Stomach (tissue), 9 donors: ENCODE results near the gene POLR2J2. TPM values are rescaled to one million over a fixed set of nuclear protein-coding genes. Genes with fewer than 3 reads are reported as not detected.
"Not testable (repeated sequence)": the region's sequence is repeated elsewhere in the genome, so short reads cannot be mapped to it uniquely, and the experiment has no call there.

Source experiments
- DNase-seq, 2 donors: peaks; one replicate each; pipeline versions ENCODE4 v3.0.0 to v3.0.0-alpha.2; 2013 to 2019
- H3K27ac ChIP-seq, 5 donors: fragments of 200-600 bp in 4 of 5; sonication (generic) in 4 of 5; one replicate each; pipeline ENCODE4 v1.5.1; 2013 to 2019; ENCODE audit warnings: mild to moderate bottlenecking in 1 of 5, moderate library complexity in 1 of 5
- H3K27me3 ChIP-seq, 3 donors: fragments of 200-600 bp; sonication (generic); one replicate each; pipeline ENCODE4 v1.5.1; 2017 to 2019; ENCODE audit warnings: mixed run types in 1 of 3
- H3K36me3 ChIP-seq, 4 donors: fragments of 200-600 bp; sonication (generic); 1 replicate in 3 of 4; 2 replicates in 1 of 4; pipeline ENCODE4 v1.5.1; 2016 to 2019
- H3K4me1 ChIP-seq, 4 donors: fragments of 200-600 bp; sonication (generic); one replicate each; pipeline ENCODE4 v1.5.1; 2016 to 2019
- H3K4me3 ChIP-seq, 4 donors: fragments of 200-600 bp; sonication (generic) in 3 of 4; one replicate each; pipeline ENCODE4 v1.5.1; 2016 to 2019; ENCODE audit warnings: mild to moderate bottlenecking in 1 of 4
- H3K9me3 ChIP-seq, 4 donors: fragments of 200-600 bp; sonication (generic); one replicate each; pipeline ENCODE4 v1.5.1; 2016 to 2019
- WGBS, 5 donors: extraction: QIAGEN DNeasy Blood & Tissue Kit in 3 of 5; methylation state at CpG; one replicate each; pipeline versions ENCODE4 v1.1.5 to v1.1.7; 2013 to 2018; 5-methylcytosine and 5-hydroxymethylcytosine counted together
- intact Hi-C: fragments of 100-400 bp; cut with DNase I; formaldehyde crosslinking; loops from one replicate; pipeline ENCODE4 v1.15.1; 2023; ENCODE audit warnings: low total_unique reads
- polyA plus RNA-seq, 3 donors: library from polyadenylated mRNA; stranded (reverse); fragments of 200-250 nt; gene quantifications; one replicate each; pipeline ENCODE4 v1.2.3, GENCODE V29; 2013
- total RNA-seq, 5 donors: library from RNA; depleted of rRNA; stranded (reverse); fragments of >200 nt; gene quantifications; one replicate each; pipeline versions ENCODE4 v1.1.0 to v1.2.3, GENCODE V29; 2014 to 2016
- donor health status: healthy with polysubstance abuse.
- donor health status: Bipolar disorder and iron deficiency.
- donor health status: healthy.

The POLR2J2 gene
- total and polyA plus RNA-seq, 8 donors = 0.46 to 17.4 (median 1.8) TPM; not detected in 1

DNA sequence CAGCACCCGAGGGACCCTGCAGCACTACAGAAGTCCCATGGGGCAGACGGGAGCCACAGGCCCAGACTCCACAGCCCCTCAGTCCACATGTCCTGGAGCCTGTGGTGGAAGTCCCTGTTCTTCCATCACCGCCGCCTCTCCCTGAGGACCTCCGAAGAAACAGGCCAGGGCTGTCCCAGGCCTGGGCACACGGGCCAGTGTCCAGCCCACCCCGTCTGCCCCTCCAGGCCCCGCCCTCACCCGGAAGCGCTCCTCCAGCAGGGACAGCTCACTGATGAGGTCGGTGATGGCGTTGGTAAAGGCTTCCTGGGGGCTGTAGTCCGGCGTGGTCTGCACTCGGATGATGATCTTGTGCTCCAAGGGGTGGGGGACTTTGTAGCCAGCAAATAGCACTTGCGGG, 4.6 kb downstream of the POLR2J2 start:
- H3K36me3 ChIP-seq, H3K27ac ChIP-seq, DNase-seq, H3K4me3 ChIP-seq, H3K27me3 ChIP-seq, H3K4me1 ChIP-seq, H3K9me3 ChIP-seq, intact Hi-C loops: not testable (repeated sequence)
- WGBS, 5 donors = no CpG with 5 or more reads among the region's 16 CpGs

DNA sequence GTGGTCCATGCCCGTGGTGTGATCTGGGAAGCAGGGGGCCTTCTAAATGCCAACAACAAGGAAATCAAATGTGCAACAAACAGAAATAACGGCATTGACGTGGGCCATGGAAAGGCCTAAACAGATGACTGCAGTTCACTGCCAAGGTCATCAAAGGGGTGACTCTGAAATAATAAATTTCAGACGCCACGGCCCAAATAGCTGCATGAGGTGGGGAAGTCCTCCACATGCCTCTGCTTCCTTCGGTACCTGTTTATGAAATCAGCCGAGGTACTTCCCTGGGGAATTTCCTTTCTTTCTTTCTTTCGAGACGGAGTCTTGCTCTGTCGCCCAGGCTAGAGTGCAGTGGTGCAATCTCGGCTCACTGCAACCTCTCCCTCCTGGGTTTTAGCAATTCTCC, 6.7 kb downstream of the POLR2J2 start:
- H3K4me3 ChIP-seq, H3K9me3 ChIP-seq, H3K27ac ChIP-seq, H3K4me1 ChIP-seq, H3K36me3 ChIP-seq, DNase-seq, intact Hi-C loops, H3K27me3 ChIP-seq: not testable (repeated sequence)
- 80 to 93% (median 88%) methylated on average over 4 to 8 of the region's 11 CpGs; no CpG with 5 or more reads in 1 of the 5 donors for WGBS, 5 donors

DNA sequence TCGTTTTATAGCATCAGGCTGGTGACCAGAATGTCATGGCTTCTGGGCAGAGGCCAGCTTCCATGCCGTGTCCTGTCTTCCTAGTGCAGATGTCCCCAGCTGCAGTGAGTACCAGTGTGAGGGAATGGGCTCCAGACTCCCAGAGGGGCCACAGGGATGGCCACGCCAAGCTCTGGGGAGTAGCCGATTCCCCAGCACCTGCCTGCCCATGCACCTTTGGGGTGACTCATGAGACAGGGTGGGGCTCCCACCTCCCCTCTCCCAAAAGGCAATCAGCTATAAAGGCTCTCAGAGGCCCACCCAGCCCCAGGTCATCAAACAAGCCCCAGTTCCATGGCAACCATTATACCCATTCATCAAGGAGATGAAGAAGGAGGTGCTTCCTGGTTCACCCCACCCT, 21.5 kb downstream of the POLR2J2 start, which contains the start of gene SPDYE2B:
Gene SPDYE2B (plus strand): TSS at position 396 of the 400 bp plus-strand sequence. CDS start 2,030 bp downstream, outside the sequence.
- intact Hi-C loops, H3K9me3 ChIP-seq, H3K4me1 ChIP-seq, H3K4me3 ChIP-seq, H3K27ac ChIP-seq, H3K36me3 ChIP-seq, DNase-seq, H3K27me3 ChIP-seq: not testable (repeated sequence)
- WGBS, 5 donors = no CpG with 5 or more reads among the region's 4 CpGs

- H3K9me3 ChIP-seq, DNase-seq, H3K27ac ChIP-seq, H3K4me3 ChIP-seq, intact Hi-C loops, H3K27me3 ChIP-seq, H3K36me3 ChIP-seq, H3K4me1 ChIP-seq: not testable (repeated sequence)
- WGBS, 5 donors = 96 to 98% (median 97%) methylated on average over 5 to 6 of the region's 7 CpGs
Measured at GRCh38 chr7:102647813-102648212, 23.6 kb downstream of the POLR2J2 start.

DNA sequence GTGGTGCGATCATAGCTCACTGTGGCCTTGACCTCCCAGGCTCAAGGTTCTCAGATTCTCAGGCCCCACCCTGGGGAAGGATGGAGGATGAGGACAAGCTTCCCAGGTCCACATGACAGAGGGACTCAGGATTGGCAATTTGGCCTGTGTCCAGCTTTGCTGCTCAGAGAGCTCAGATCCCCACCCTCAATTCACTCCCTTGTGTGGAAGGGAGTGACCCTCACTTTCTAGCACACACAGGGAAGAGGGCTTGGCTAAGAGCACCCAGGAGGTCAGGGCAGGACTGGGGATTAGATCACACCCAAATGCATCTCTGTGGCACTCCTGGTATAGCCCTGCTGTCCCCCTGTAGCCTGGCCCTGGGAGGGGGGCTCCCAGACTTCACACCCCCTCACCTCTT, 28.1 kb downstream of the POLR2J2 start:
- H3K9me3 ChIP-seq, H3K4me1 ChIP-seq, intact Hi-C loops, DNase-seq, H3K27me3 ChIP-seq, H3K36me3 ChIP-seq, H3K27ac ChIP-seq, H3K4me3 ChIP-seq: not testable (repeated sequence)
- WGBS, 5 donors = no CpG with 5 or more reads among the region's 1 CpG

GRCh38 chr7:102642691-102643090, 28.8 kb downstream of the POLR2J2 start, which contains the start of gene UPK3BL1:
TSS of gene UPK3BL1 (minus strand) at chr7:102642791. CDS start at chr7:102642741, 50 bp downstream.
- H3K4me3 ChIP-seq, H3K4me1 ChIP-seq, H3K27me3 ChIP-seq, H3K9me3 ChIP-seq, intact Hi-C loops, DNase-seq, H3K27ac ChIP-seq, H3K36me3 ChIP-seq: not testable (repeated sequence)
- no CpG with 5 or more reads among the region's 9 CpGs for WGBS, 5 donors

DNA sequence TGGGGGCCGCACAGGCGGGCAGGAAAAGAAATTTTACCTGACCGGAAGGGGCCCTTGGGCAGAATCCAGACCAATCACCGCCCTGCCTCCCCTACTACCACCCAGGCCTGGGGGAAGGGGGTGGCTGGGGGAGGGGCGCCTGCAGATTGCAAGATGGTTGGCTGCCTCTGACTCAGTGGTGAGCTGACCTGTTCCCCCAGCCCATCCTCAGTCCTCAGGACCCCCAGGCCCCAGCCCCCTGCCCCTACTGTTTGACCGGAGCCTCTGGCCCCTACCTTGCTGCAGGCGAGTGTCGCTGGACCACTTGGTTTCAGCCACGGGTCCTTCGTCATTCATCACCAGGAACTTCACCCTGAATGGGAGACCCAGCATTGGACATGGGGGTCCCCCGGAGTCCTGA, 32.6 kb downstream of the POLR2J2 start:
- peak in 1 of 2 donors; percentile 3 for DNase-seq
- H3K4me1 ChIP-seq, H3K27ac ChIP-seq, H3K27me3 ChIP-seq, intact Hi-C loops, H3K4me3 ChIP-seq, H3K36me3 ChIP-seq, H3K9me3 ChIP-seq: not testable (repeated sequence)
- WGBS, 5 donors = 80 to 97% (median 93%) methylated on average over 1 to 8 of the region's 11 CpGs

DNA sequence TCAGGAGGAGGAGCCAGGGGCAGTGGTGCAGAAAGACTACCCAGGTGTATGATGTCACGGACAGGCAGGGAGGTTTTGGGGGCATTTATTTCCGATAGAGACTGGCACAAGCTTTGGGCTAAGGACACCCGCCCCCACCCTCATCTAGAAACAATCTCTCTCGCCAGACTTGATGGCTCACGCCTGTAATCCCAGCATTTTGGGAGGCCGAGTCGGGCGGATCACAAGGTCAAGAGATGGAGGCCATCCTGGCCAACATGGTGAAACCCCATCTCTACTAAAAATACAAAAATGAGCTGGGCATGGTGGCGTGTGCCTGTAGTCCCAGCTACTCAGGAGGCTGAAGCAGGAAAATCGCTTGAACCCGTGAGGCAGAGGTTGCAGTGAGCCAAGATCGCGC, 34.5 kb downstream of the POLR2J2 start:
- H3K36me3 ChIP-seq, H3K27me3 ChIP-seq, H3K9me3 ChIP-seq, H3K27ac ChIP-seq, intact Hi-C loops, H3K4me3 ChIP-seq, DNase-seq, H3K4me1 ChIP-seq: not testable (repeated sequence)
- 95 to 100% (median 96%) methylated on average over 6 to 9 of the region's 13 CpGs for WGBS, 5 donors

GRCh38 chr7:102635354-102635753, 36.1 kb downstream of the POLR2J2 start:
- H3K4me1 ChIP-seq, intact Hi-C loops, H3K27me3 ChIP-seq, H3K9me3 ChIP-seq, H3K4me3 ChIP-seq, H3K27ac ChIP-seq, DNase-seq, H3K36me3 ChIP-seq: not testable (repeated sequence)
- WGBS, 5 donors = 90 to 100% (median 90%) methylated on average over 2 to 3 of the region's 5 CpGs; no CpG with 5 or more reads in 2 of the 5 donors

GRCh38 chr7:102634299-102634698, 37.2 kb downstream of the POLR2J2 start:
- DNase-seq, H3K4me3 ChIP-seq, H3K9me3 ChIP-seq, H3K27me3 ChIP-seq, intact Hi-C loops, H3K4me1 ChIP-seq, H3K27ac ChIP-seq, H3K36me3 ChIP-seq: not testable (repeated sequence)
- 71 to 88% (median 86%) methylated on average over 2 of the region's 6 CpGs; no CpG with 5 or more reads in 1 of the 5 donors for WGBS, 5 donors

GRCh38 chr7:102630622-102631021, 40.8 kb downstream of the POLR2J2 start:
- H3K27ac ChIP-seq, DNase-seq, H3K27me3 ChIP-seq, H3K36me3 ChIP-seq, H3K4me1 ChIP-seq, H3K9me3 ChIP-seq, intact Hi-C loops, H3K4me3 ChIP-seq: not testable (repeated sequence)
- 66 to 81% (median 80%) methylated on average over 3 to 7 of the region's 9 CpGs; no CpG with 5 or more reads in 2 of the 5 donors for WGBS, 5 donors

DNA sequence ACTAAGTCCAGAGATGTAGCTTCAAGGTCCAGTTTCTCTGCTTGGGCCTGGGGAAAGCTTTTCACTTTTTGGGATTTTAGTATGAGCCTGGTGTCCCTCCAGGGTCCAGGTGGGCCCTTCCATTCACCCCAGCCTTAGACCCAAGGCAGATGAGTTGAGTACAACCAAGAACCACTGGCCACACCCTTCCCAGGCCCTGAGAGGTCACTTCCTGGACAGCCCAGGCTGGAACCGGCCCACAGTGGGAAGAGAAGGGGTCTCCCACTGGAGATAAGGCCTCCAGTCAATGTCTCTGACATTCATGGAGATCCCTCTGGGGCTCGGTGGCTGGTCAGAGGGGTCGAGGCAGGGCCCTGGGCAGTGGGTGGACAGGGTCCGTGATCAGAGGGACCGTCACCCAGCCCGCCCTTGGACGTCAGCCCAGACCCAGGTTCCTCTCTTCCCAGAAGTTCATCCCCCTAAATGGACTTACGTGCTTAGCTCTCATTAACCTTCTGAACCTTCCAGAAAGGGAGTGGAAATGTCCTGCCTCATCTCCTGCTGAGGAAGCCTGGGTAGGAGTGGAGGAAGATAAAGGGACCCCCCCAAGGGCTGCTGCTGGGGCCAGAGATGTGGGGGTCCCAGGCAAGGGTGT, 44.1 kb downstream of the POLR2J2 start:
- H3K27ac ChIP-seq, H3K36me3 ChIP-seq, H3K4me1 ChIP-seq, DNase-seq, H3K9me3 ChIP-seq, intact Hi-C loops, H3K27me3 ChIP-seq, H3K4me3 ChIP-seq: not testable (repeated sequence)
- no CpG with 5 or more reads among the region's 8 CpGs for WGBS, 5 donors
